Measurements from ENCODE around the gene NBAS.

GRCh38 chr2:15601681-15602080 lies 40.5 kb upstream of the NBAS start:
- TF ChIP-seq POLR2A (IDR thresholded peaks at IDR 0.05; ENCODE audit: low read length) (no peak), GATA1 (IDR thresholded peaks at IDR 0.05; ENCODE audit: low read depth, low read length) (no peak)
